ENCODE results near the gene PDLIM5.

Gene PDLIM5

GRCh38 chr4:94698187-94698586 is 246.4 kb downstream of the PDLIM5 start:
- DNase-seq (ENCODE audit: extremely low read depth, low read depth): no peak
- TF ChIP-seq CTCF (IDR thresholded peaks at IDR 0.05; ENCODE audit: low read depth, low read length): no peak

- no peak for TF ChIP-seq CTCF (IDR thresholded peaks at IDR 0.05; ENCODE audit: low read depth, low read length)
Observed at GRCh38 chr4:94700298-94700697, 248.6 kb downstream of the PDLIM5 start.

GRCh38 chr4:94701631-94702300 is 250.0 kb downstream of the PDLIM5 start:
- DNase-seq (ENCODE audit: extremely low read depth, low read depth): no peak
- no peak for TF ChIP-seq CTCF (IDR thresholded peaks at IDR 0.05; ENCODE audit: low read depth, low read length)

More at GRCh38 chr4:94700298-94700697, 248.6 kb downstream of the PDLIM5 start:
- DNase-seq (ENCODE audit: extremely low read depth, low read depth): no peak

GRCh38 chr4:94711635-94712034 is 259.9 kb downstream of the PDLIM5 start:
- no peak for DNase-seq (ENCODE audit: extremely low read depth, low read depth)
- TF ChIP-seq CTCF (IDR thresholded peaks at IDR 0.05; ENCODE audit: low read depth, low read length): no peak

- TF ChIP-seq CTCF (IDR thresholded peaks at IDR 0.05; ENCODE audit: low read depth, low read length): no peak
- peak; percentile 30 for DNase-seq (ENCODE audit: extremely low read depth, low read depth)
Observed at GRCh38 chr4:94714365-94715160, 262.8 kb downstream of the PDLIM5 start.

GRCh38 chr4:94715726-94716125 is 264.0 kb downstream of the PDLIM5 start:
- DNase-seq (ENCODE audit: extremely low read depth, low read depth): no peak
- no peak for TF ChIP-seq CTCF (IDR thresholded peaks at IDR 0.05; ENCODE audit: low read depth, low read length)

Measured in AG09319 (cell line).